Bladder microvascular endothelial cell (primary cell): ENCODE data around the gene ADRM1. TPM values are rescaled to one million over a fixed set of nuclear protein-coding genes. Genes with fewer than 3 reads are reported as not detected.

ENCODE experiments used
- total RNA-seq: library from RNA; depleted of rRNA; stranded (reverse); fragments of >200 nt; gene quantifications from 2 replicates; pipeline ENCODE4 v1.2.3, GENCODE V29; 2014

ADRM1 gene, protein sequence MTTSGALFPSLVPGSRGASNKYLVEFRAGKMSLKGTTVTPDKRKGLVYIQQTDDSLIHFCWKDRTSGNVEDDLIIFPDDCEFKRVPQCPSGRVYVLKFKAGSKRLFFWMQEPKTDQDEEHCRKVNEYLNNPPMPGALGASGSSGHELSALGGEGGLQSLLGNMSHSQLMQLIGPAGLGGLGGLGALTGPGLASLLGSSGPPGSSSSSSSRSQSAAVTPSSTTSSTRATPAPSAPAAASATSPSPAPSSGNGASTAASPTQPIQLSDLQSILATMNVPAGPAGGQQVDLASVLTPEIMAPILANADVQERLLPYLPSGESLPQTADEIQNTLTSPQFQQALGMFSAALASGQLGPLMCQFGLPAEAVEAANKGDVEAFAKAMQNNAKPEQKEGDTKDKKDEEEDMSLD
- 104 and 109 TPM in 2 replicates for total RNA-seq

DNA sequence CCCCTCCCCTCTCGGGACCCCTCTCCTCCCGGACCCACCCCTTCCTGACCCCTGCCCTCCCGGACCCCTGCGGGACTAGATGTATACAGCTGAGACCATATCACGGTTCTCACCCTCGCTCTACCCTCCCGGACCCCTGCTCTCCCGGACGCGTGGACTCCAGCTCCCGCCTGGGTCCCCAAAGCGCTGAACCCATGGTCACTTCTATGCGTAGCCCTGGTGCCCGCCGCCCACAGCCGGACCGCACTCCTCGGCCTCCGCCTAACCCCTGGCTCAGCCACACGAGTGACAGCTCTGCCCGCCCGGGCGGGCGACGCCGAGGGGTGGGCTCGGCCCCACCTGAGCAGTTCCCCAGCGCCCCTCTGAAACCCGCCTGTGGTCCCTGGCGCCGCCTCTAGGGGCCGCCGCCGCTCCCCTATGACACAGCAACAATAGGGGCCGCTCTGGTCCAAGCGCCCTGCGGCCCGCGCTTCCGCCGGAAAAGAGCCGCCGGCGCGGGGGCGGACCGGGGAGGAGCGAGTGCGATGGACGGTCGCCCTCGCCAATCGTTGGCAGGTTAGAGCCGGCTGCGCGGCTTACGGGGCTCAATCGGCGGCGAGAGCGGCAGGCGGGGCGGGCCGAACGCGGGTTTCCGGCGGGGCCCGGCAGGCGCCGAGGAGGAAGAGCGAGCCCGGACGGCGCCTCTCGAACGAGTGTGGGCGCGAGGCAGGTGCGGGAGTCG, at the start of gene ADRM1:
Gene ADRM1 (plus strand): TSS at position 657 of the 721 bp plus-strand sequence. CDS start 572 bp downstream, outside the sequence.

Other genes with a start within 250 kb of the ADRM1 start
- 2.4 and 9.9 TPM in 2 replicates for gene TAF4, start 237.1 kb upstream of the ADRM1 start, total RNA-seq
- 24.8 and 31.8 TPM in 2 replicates for gene LSM14B, start 180.5 kb upstream of the ADRM1 start, total RNA-seq
- gene PSMA7, start 159.6 kb upstream of the ADRM1 start, total RNA-seq: 407 and 459 TPM in 2 replicates
- gene SS18L1, start 159.2 kb upstream of the ADRM1 start, total RNA-seq: 6.2 and 16.7 TPM in 2 replicates
- gene MTG2, start 120.0 kb upstream of the ADRM1 start, total RNA-seq: 9.4 and 17.1 TPM in 2 replicates
- not detected in 2 replicates for gene HRH3, start 82.7 kb upstream of the ADRM1 start, total RNA-seq
- 17.6 and 37.1 TPM in 2 replicates for gene OSBPL2, start 64.5 kb upstream of the ADRM1 start, total RNA-seq
- gene LAMA5, start 64.3 kb downstream of the ADRM1 start, total RNA-seq: 65.6 and 72.9 TPM in 2 replicates
- 639 and 784 TPM in 2 replicates for gene RPS21, start 84.1 kb downstream of the ADRM1 start, total RNA-seq
- 0.49 and 2.5 TPM in 2 replicates for gene CABLES2, start 104.3 kb downstream of the ADRM1 start, total RNA-seq
- gene RBBP8NL, start 124.5 kb downstream of the ADRM1 start, total RNA-seq: not detected in 2 replicates
- gene GATA5, start 173.0 kb downstream of the ADRM1 start, total RNA-seq: not detected in 2 replicates